NT2/D1 (cell line): ENCODE data around the gene GTF2F1.

Experiments
- DNase-seq: peaks from one replicate; pipeline ENCODE4 v3.0.0-alpha.2; 2011; ENCODE audit warnings: low read depth, low spot score
- H3K27me3 ChIP-seq: 2 replicates; pipeline ENCODE4 v1.6.0; 2011; ENCODE audit warnings: mild to moderate bottlenecking; ENCODE audit not compliant: insufficient read length, insufficient read depth
- H3K36me3 ChIP-seq: 2 replicates; pipeline ENCODE4 v1.6.1; 2011; ENCODE audit warnings: mild to moderate bottlenecking, low read length, mixed read lengths; ENCODE audit not compliant: insufficient read depth, insufficient read length
- H3K4me1 ChIP-seq: 2 replicates; pipeline ENCODE4 v1.5.1; 2011; ENCODE audit not compliant: insufficient read depth, insufficient read length
- H3K4me3 ChIP-seq: 2 replicates; pipeline ENCODE4 v1.5.1; 2011; ENCODE audit warnings: low read depth; ENCODE audit not compliant: insufficient read length
- H3K9ac ChIP-seq: 2 replicates; pipeline ENCODE4 v1.6.0; 2011; ENCODE audit warnings: low read depth; ENCODE audit not compliant: insufficient read length
- H3K9me3 ChIP-seq: 2 replicates; pipeline ENCODE4 v1.5.1; 2011; ENCODE audit warnings: mild to moderate bottlenecking, low read length; ENCODE audit not compliant: insufficient read depth
- SUZ12 ChIP-seq: IDR thresholded peaks from 2 replicates; pipeline ENCODE4 v1.6.1; 2011; ENCODE audit not compliant: insufficient read length, insufficient read depth; ENCODE audit errors: extremely low read depth
- YY1 ChIP-seq: IDR thresholded peaks from 2 replicates; pipeline ENCODE4 v1.6.1; 2011; ENCODE audit not compliant: insufficient read length, insufficient read depth
- ZNF274 ChIP-seq: IDR thresholded peaks from 2 replicates; pipeline ENCODE4 v1.6.1; 2011; ENCODE audit warnings: mild to moderate bottlenecking, low read depth, low read length

GTF2F1 gene

GRCh38 chr19:6424195-6424938 lies 31.4 kb upstream of the GTF2F1 start, which contains the start of gene KHSRP:
Gene KHSRP, minus strand, starts transcription at chr19:6424811. Its CDS starts 110 bp downstream, at chr19:6424701.
- peak within 1 kb of the TSS; percentile 80 for H3K9ac ChIP-seq
- peaks cover 41% of the 10 kb centered on the region for H3K36me3 ChIP-seq
- no peak for DNase-seq
- no peak for TF ChIP-seq ZNF274
- no peak for TF ChIP-seq SUZ12
- no peak for TF ChIP-seq YY1
- no peaks in the 10 kb centered on the region for H3K27me3 ChIP-seq
- peak within 1 kb of the TSS; percentile 74 for H3K4me3 ChIP-seq
- H3K9me3 ChIP-seq, result peaks cover 10% of the 10 kb centered on the region; the same call in 1 of the 2 replicates
- H3K4me1 ChIP-seq, result peaks cover 23% of the 10 kb centered on the region

- Histone ChIP-seq H3K4me3 (peak overlapping the region; percentile 74), H3K9ac (peak overlapping the region; percentile 80), H3K36me3 (peaks cover 48% of the 10 kb centered on the region), H3K27me3 (no peaks in the 10 kb centered on the region), H3K4me1 (peaks cover 23% of the 10 kb centered on the region), H3K9me3 (peaks cover 10% of the 10 kb centered on the region; the same call in 1 of the 2 replicates)
- peak; percentile 38 for DNase-seq
- TF ChIP-seq YY1, result no peak
- TF ChIP-seq SUZ12, result no peak
- no peak for TF ChIP-seq ZNF274
Observed at GRCh38 chr19:6423499-6424194, 30.7 kb upstream of the GTF2F1 start.

GRCh38 chr19:6421075-6422014 lies 28.4 kb upstream of the GTF2F1 start:
- Histone ChIP-seq H3K36me3 (peaks cover 71% of the 10 kb centered on the region), H3K9me3 (peaks cover 10% of the 10 kb centered on the region; the same call in 1 of the 2 replicates), H3K4me1 (peaks cover 29% of the 10 kb centered on the region), H3K4me3 (no peak overlapping the region), H3K9ac (peak overlapping the region; percentile 53), H3K27me3 (no peaks in the 10 kb centered on the region)
- DNase-seq, result no peak
- TF ChIP-seq SUZ12, result no peak
- TF ChIP-seq ZNF274, result no peak
- no peak for TF ChIP-seq YY1

- Histone ChIP-seq H3K9ac (no peak overlapping the region), H3K9me3 (no peaks in the 10 kb centered on the region), H3K27me3 (no peaks in the 10 kb centered on the region), H3K4me3 (no peak overlapping the region), H3K4me1 (peaks cover 30% of the 10 kb centered on the region), H3K36me3 (peaks cover 96% of the 10 kb centered on the region)
- no peak for DNase-seq
- TF ChIP-seq SUZ12, result no peak
- TF ChIP-seq YY1, result no peak
- no peak for TF ChIP-seq ZNF274
Observed at GRCh38 chr19:6418562-6418932, 25.6 kb upstream of the GTF2F1 start.

GRCh38 chr19:6417713-6418561 lies 25.0 kb upstream of the GTF2F1 start:
- TF ChIP-seq SUZ12, result no peak

GRCh38 chr19:6416658-6417405 lies 23.9 kb upstream of the GTF2F1 start:
- DNase-seq, result no peak
- Histone ChIP-seq H3K9me3 (no peaks in the 10 kb centered on the region), H3K27me3 (no peaks in the 10 kb centered on the region), H3K4me3 (no peak overlapping the region), H3K4me1 (peaks cover 28% of the 10 kb centered on the region), H3K36me3 (peaks cover 95% of the 10 kb centered on the region), H3K9ac (no peak overlapping the region)
- TF ChIP-seq YY1, result no peak
- no peak for TF ChIP-seq SUZ12
- TF ChIP-seq ZNF274, result no peak

More at GRCh38 chr19:6417713-6418561, 25.0 kb upstream of the GTF2F1 start:
- peaks cover 30% of the 10 kb centered on the region for H3K4me1 ChIP-seq
- no peaks in the 10 kb centered on the region for H3K27me3 ChIP-seq
- DNase-seq, result no peak
- no peak overlapping the region for H3K4me3 ChIP-seq
- no peaks in the 10 kb centered on the region for H3K9me3 ChIP-seq
- H3K36me3 ChIP-seq, result peaks cover 96% of the 10 kb centered on the region
- H3K9ac ChIP-seq, result no peak overlapping the region
